OCI-LY7 (cell line): ENCODE measurements around the gene KRTAP5-3.

Source experiments
- CTCF ChIP-seq: fragments of 200-600 bp; sonication (generic); conservative IDR thresholded peaks from 2 replicates; pipeline ENCODE4 v1.5.1; 2014; ENCODE audit warnings: mild to moderate bottlenecking, antibody characterized with exemption, low read length, moderate library complexity, mixed read lengths
- EZH2phosphoT487 ChIP-seq: fragments of 200-600 bp; sonication (generic); IDR thresholded peaks from 2 replicates; pipeline ENCODE4 v1.6.1; 2018; ENCODE audit warnings: low read depth, borderline replicate concordance, mild to moderate bottlenecking, mixed run types, antibody characterized with exemption, low read length, moderate library complexity, mixed read lengths

GRCh38 chr11:1638344-1638743, 30.1 kb upstream of the KRTAP5-3 start:
- TF ChIP-seq CTCF (no peak), EZH2phosphoT487 (no peak)
